ENCODE measurements around the gene SNX3. TPM values are rescaled to one million over a fixed set of nuclear protein-coding genes. Genes with fewer than 3 reads are reported as not detected.
"Not testable (repeated sequence)": the region's sequence is repeated elsewhere in the genome, so short reads cannot be mapped to it uniquely, and the experiment has no call there.

Gene SNX3
- 174 and 189 TPM in 2 replicates for total RNA-seq (2014; rRNA removed; shearing (Covaris generic))
- polyA plus RNA-seq (2015; cell fraction: cytosol; rRNA removed), result 122 and 138 TPM in 2 replicates
- 24.4 and 25.4 TPM in 2 replicates for polyA plus RNA-seq (2015; cell fraction: nucleus; rRNA removed)

GRCh38 chr6:108260809-108261569 is at the start of gene SNX3:
SNX3 (minus strand) TSS chr6:108261040; CDS start chr6:108260921, 119 bp downstream.
- in situ Hi-C loops (cut with HindIII; ENCODE audit: low pct_unique_long_range_greater_than_20kb, low sequenced_read_pairs), result no loop called here

GRCh38 chr6:108309844-108310243 is 49.0 kb upstream of the SNX3 start:
- DNase-seq (ENCODE audit: low read depth, low spot score), result no peak
- in situ Hi-C loops (cut with HindIII; ENCODE audit: low pct_unique_long_range_greater_than_20kb, low sequenced_read_pairs), result no loop called here

More at GRCh38 chr6:108260809-108261569, at the start of gene SNX3:
- peak; percentile 96 for DNase-seq (ENCODE audit: low read depth, low spot score)

GRCh38 chr6:108308641-108309040 is 47.8 kb upstream of the SNX3 start:
- in situ Hi-C loops (cut with HindIII; ENCODE audit: low pct_unique_long_range_greater_than_20kb, low sequenced_read_pairs); DNase-seq (ENCODE audit: low read depth, low spot score): not testable (repeated sequence)

GRCh38 chr6:108304646-108305045 is 43.8 kb upstream of the SNX3 start:
- no peak for DNase-seq (ENCODE audit: low read depth, low spot score)
- in situ Hi-C loops (cut with HindIII; ENCODE audit: low pct_unique_long_range_greater_than_20kb, low sequenced_read_pairs), result no loop called here

- in situ Hi-C loops (cut with HindIII; ENCODE audit: low pct_unique_long_range_greater_than_20kb, low sequenced_read_pairs), result no loop called here
- DNase-seq (ENCODE audit: low read depth, low spot score), result no peak
Observed at GRCh38 chr6:108302386-108302785, 41.5 kb upstream of the SNX3 start.

GRCh38 chr6:108295676-108296075 is 34.8 kb upstream of the SNX3 start:
- DNase-seq (ENCODE audit: low read depth, low spot score), result peak; percentile 14
- in situ Hi-C loops (cut with HindIII; ENCODE audit: low pct_unique_long_range_greater_than_20kb, low sequenced_read_pairs), result no loop called here

GRCh38 chr6:108294727-108295625 is 34.1 kb upstream of the SNX3 start, which contains the start of gene AFG1L:
AFG1L (plus strand) TSS chr6:108295054; CDS start chr6:108295080, 26 bp downstream.
- DNase-seq (ENCODE audit: low read depth, low spot score), result peak; percentile 88
- in situ Hi-C loops (cut with HindIII; ENCODE audit: low pct_unique_long_range_greater_than_20kb, low sequenced_read_pairs), result no loop called here

GRCh38 chr6:108294297-108294726 is 33.5 kb upstream of the SNX3 start:
- in situ Hi-C loops (cut with HindIII; ENCODE audit: low pct_unique_long_range_greater_than_20kb, low sequenced_read_pairs), result no loop called here
- no peak for DNase-seq (ENCODE audit: low read depth, low spot score)

GRCh38 chr6:108293527-108294296 is 32.9 kb upstream of the SNX3 start:
- in situ Hi-C loops (cut with HindIII; ENCODE audit: low pct_unique_long_range_greater_than_20kb, low sequenced_read_pairs), result no loop called here
- no peak for DNase-seq (ENCODE audit: low read depth, low spot score)

GRCh38 chr6:108292561-108292960 is 31.7 kb upstream of the SNX3 start:
- DNase-seq (ENCODE audit: low read depth, low spot score); in situ Hi-C loops (cut with HindIII; ENCODE audit: low pct_unique_long_range_greater_than_20kb, low sequenced_read_pairs): not testable (repeated sequence)

- no peak for DNase-seq (ENCODE audit: low read depth, low spot score)
- in situ Hi-C loops (cut with HindIII; ENCODE audit: low pct_unique_long_range_greater_than_20kb, low sequenced_read_pairs), result no loop called here
Observed at GRCh38 chr6:108291091-108291490, 30.3 kb upstream of the SNX3 start.

GRCh38 chr6:108288742-108289141 is 27.9 kb upstream of the SNX3 start:
- in situ Hi-C loops (cut with HindIII; ENCODE audit: low pct_unique_long_range_greater_than_20kb, low sequenced_read_pairs), result no loop called here
- DNase-seq (ENCODE audit: low read depth, low spot score), result no peak

- in situ Hi-C loops (cut with HindIII; ENCODE audit: low pct_unique_long_range_greater_than_20kb, low sequenced_read_pairs), result no loop called here
- DNase-seq (ENCODE audit: low read depth, low spot score), result no peak
Observed at GRCh38 chr6:108287373-108287772, 26.5 kb upstream of the SNX3 start.

- in situ Hi-C loops (cut with HindIII; ENCODE audit: low pct_unique_long_range_greater_than_20kb, low sequenced_read_pairs), result no loop called here
- no peak for DNase-seq (ENCODE audit: low read depth, low spot score)
Observed at GRCh38 chr6:108286366-108286765, 25.5 kb upstream of the SNX3 start.

- in situ Hi-C loops (cut with HindIII; ENCODE audit: low pct_unique_long_range_greater_than_20kb, low sequenced_read_pairs), result no loop called here
- no peak for DNase-seq (ENCODE audit: low read depth, low spot score)
Observed at GRCh38 chr6:108285381-108285780, 24.5 kb upstream of the SNX3 start.

- in situ Hi-C loops (cut with HindIII; ENCODE audit: low pct_unique_long_range_greater_than_20kb, low sequenced_read_pairs), result no loop called here
- no peak for DNase-seq (ENCODE audit: low read depth, low spot score)
Observed at GRCh38 chr6:108277831-108278230, 17.0 kb upstream of the SNX3 start.

- no peak for DNase-seq (ENCODE audit: low read depth, low spot score)
- in situ Hi-C loops (cut with HindIII; ENCODE audit: low pct_unique_long_range_greater_than_20kb, low sequenced_read_pairs), result no loop called here
Observed at GRCh38 chr6:108277295-108277694, 16.5 kb upstream of the SNX3 start.
